HepG2 (cell line): Measurements from ENCODE around the gene DMGDH. TPM values are rescaled to one million over a fixed set of nuclear protein-coding genes. Genes with fewer than 3 reads are reported as not detected.

Experiments used
- AKAP8 ChIP-seq: sonication (generic); formaldehyde crosslinking; IDR thresholded peaks from 2 replicates; pipeline ENCODE4 v1.5.1; 2020; ENCODE audit warnings: mild to moderate bottlenecking, missing genetic modification reagents
- ARID2 ChIP-seq: sonication (generic); formaldehyde crosslinking; IDR thresholded peaks from 2 replicates; pipeline ENCODE4 v1.8.1; 2022; ENCODE audit warnings: mild to moderate bottlenecking, missing genetic modification reagents, borderline replicate concordance
- CBFB ChIP-seq: sonication (generic); formaldehyde crosslinking; IDR thresholded peaks from 2 replicates; pipeline ENCODE4 v1.4.0; 2020; ENCODE audit warnings: missing genetic modification reagents
- DR1 ChIP-seq: sonication (generic); formaldehyde crosslinking; IDR thresholded peaks from 2 replicates; pipeline ENCODE4 v1.8.0; 2021; ENCODE audit warnings: mild to moderate bottlenecking, missing genetic modification reagents, inconsistent platforms
- MAX ChIP-seq: IDR thresholded peaks from 2 replicates; pipeline ENCODE4 v1.6.1; 2012; ENCODE audit warnings: inconsistent platforms
- NR2F6 ChIP-seq, 2 experiments: IDR thresholded peaks; 2 replicates each; pipeline ENCODE4 v1.6.1; 2016; ENCODE audit warnings: antibody characterized with exemption in 1 of 2, mild to moderate bottlenecking in 1 of 2
- SATB2 ChIP-seq: sonication (generic); formaldehyde crosslinking; IDR thresholded peaks from 2 replicates; pipeline ENCODE4 v1.5.0; 2020; ENCODE audit warnings: missing genetic modification reagents
- SIN3B ChIP-seq: fragments of 150-350 bp; IDR thresholded peaks from 2 replicates; pipeline ENCODE4 v1.6.1; 2014; ENCODE audit warnings: low read length
- SP5 ChIP-seq: IDR thresholded peaks from 2 replicates; pipeline ENCODE4 v1.6.1; 2016; ENCODE audit warnings: low read depth, borderline replicate concordance
- TP53 ChIP-seq: sonication (generic); formaldehyde crosslinking; conservative IDR thresholded peaks from 2 replicates; pipeline ENCODE4 v1.4.0; 2020; ENCODE audit warnings: missing genetic modification reagents
- ZBTB3 ChIP-seq: sonication (generic); formaldehyde crosslinking; IDR thresholded peaks from 2 replicates; pipeline ENCODE4 v1.4.0; 2020; ENCODE audit warnings: low read depth, mild to moderate bottlenecking, moderate library complexity, missing genetic modification reagents, borderline replicate concordance
- ZFX ChIP-seq: sonication (generic); formaldehyde crosslinking; IDR thresholded peaks from 2 replicates; pipeline ENCODE4 v1.4.0; 2020; ENCODE audit warnings: mild to moderate bottlenecking, low read depth, missing genetic modification reagents, moderate library complexity
- ZNF33A ChIP-seq: sonication (generic); formaldehyde crosslinking; IDR thresholded peaks from 2 replicates; pipeline ENCODE4 v1.5.1; 2020; ENCODE audit warnings: missing genetic modification reagents, mild to moderate bottlenecking, moderate library complexity, borderline replicate concordance
- ZNF639 ChIP-seq: conservative IDR thresholded peaks from 2 replicates; pipeline ENCODE4 v1.6.1; 2018; ENCODE audit warnings: missing genetic modification reagents
- polyA plus RNA-seq, 8 experiments: library from polyadenylated mRNA; depleted of rRNA in 3 of 8; stranded (reverse) in 7 of 8; unstranded in 1 of 8; fragments of >200 nt; fragmentation: Illumina TruSeq in 4 of 8; extraction: Trizol in 4 of 8; gene quantifications; 2 replicates each; pipeline versions ENCODE4 v1.2.1 to v1.2.3, GENCODE V29; 2011 to 2016; ENCODE audit warnings: low read depth in 4 of 8, missing spikeins in 1 of 8, mixed read lengths in 1 of 8; ENCODE audit not compliant: insufficient read depth in 1 of 8
- total RNA-seq, 5 experiments: library from RNA; depleted of rRNA; stranded (reverse); fragments of >200 nt; fragmentation: Illumina TruSeq; extraction: Trizol; gene quantifications; 2 replicates each; pipeline ENCODE4 v1.2.3, GENCODE V29; 2016; ENCODE audit warnings: low read depth in 1 of 5
- TF ChIP-seq, protein P1 (sequence below): sonication (generic); formaldehyde crosslinking; conservative IDR thresholded peaks from 2 replicates; pipeline ENCODE4 v1.8.0; 2022; ENCODE audit warnings: mild to moderate bottlenecking, moderate library complexity, missing genetic modification reagents
- TF ChIP-seq, protein P2 (sequence below): sonication (generic); formaldehyde crosslinking; IDR thresholded peaks from 2 replicates; pipeline ENCODE4 v1.5.0; 2020; ENCODE audit warnings: missing genetic modification reagents
- TF ChIP-seq, protein P3 (sequence below): sonication (generic); formaldehyde crosslinking; IDR thresholded peaks from 2 replicates; pipeline ENCODE4 v1.4.0; 2020; ENCODE audit warnings: mild to moderate bottlenecking, missing genetic modification reagents

The DMGDH gene
- total and polyA plus RNA-seq, 2 of the 13 experiments (the other 11 are each of a cell fraction or from before 2014, with no cell fraction given) = 3.6 to 7.9 TPM

DNA sequence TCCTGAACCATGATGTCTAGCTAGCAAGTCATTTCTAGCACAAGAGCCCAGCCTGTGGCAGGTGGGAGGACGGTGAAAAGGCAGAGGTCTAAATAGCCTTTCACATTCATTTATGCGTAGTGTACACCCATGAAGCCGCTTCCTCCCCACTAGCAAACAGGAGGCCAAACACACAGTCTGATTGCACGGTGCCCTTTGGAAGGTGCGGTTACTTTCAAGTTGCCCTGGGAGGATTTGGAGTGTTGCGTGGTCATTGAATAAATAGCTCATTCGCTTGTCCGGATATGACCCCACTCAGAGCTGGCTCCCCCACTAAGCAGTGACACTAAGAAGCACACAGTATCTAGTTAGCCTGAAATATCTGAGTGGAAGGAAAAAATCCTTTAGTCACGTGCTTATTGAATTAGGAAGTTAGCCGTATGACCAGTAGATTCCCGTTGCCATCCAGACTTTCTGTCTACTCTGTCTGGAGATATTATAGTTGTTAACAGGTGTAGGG lies 83.7 kb downstream of the DMGDH start (continued):
- TF ChIP-seq ZNF639 (CRISPR knock-in tag) = peak; percentile 72
- TF ChIP-seq AKAP8 (CRISPR knock-in tag) = peak; percentile 83
- TF ChIP-seq, protein P1, sequence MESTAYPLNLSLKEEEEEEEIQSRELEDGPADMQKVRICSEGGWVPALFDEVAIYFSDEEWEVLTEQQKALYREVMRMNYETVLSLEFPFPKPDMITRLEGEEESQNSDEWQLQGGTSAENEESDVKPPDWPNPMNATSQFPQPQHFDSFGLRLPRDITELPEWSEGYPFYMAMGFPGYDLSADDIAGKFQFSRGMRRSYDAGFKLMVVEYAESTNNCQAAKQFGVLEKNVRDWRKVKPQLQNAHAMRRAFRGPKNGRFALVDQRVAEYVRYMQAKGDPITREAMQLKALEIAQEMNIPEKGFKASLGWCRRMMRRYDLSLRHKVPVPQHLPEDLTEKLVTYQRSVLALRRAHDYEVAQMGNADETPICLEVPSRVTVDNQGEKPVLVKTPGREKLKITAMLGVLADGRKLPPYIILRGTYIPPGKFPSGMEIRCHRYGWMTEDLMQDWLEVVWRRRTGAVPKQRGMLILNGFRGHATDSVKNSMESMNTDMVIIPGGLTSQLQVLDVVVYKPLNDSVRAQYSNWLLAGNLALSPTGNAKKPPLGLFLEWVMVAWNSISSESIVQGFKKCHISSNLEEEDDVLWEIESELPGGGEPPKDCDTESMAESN = peak; percentile 86
- peak; percentile 87; the same call in 1 of the 2 replicates for TF ChIP-seq SATB2 (CRISPR knock-in tag)
- peak; percentile 72; the same call in 1 of the 2 replicates for TF ChIP-seq TP53 (CRISPR knock-in tag)
- TF ChIP-seq DR1 (CRISPR knock-in tag) = peak; percentile 89
- 0 out of 2 replicates have a peak, but pooled peaks have one; percentile 36 for TF ChIP-seq ARID2 (CRISPR knock-in tag)
- peak; percentile 99 for TF ChIP-seq NR2F6 (IDR thresholded peaks at IDR 0.05)
- peak; percentile 99 for TF ChIP-seq NR2F6 (CRISPR knock-in tag; IDR thresholded peaks at IDR 0.05)
- TF ChIP-seq SIN3B = peak; percentile 34; the same call in 1 of the 2 replicates
- peak; percentile 82 for TF ChIP-seq MAX
- no peak for TF ChIP-seq ZBTB3 (CRISPR knock-in tag)
- no peak for TF ChIP-seq ZNF33A (CRISPR knock-in tag)
- TF ChIP-seq, protein P2, sequence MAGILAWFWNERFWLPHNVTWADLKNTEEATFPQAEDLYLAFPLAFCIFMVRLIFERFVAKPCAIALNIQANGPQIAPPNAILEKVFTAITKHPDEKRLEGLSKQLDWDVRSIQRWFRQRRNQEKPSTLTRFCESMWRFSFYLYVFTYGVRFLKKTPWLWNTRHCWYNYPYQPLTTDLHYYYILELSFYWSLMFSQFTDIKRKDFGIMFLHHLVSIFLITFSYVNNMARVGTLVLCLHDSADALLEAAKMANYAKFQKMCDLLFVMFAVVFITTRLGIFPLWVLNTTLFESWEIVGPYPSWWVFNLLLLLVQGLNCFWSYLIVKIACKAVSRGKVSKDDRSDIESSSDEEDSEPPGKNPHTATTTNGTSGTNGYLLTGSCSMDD = no peak
- peak; percentile 89 for TF ChIP-seq ZFX (CRISPR knock-in tag)
- TF ChIP-seq SP5 = peak; percentile 78; the same call in 1 of the 2 replicates
- peak; percentile 99 for TF ChIP-seq CBFB (CRISPR knock-in tag)
- TF ChIP-seq, protein P3, sequence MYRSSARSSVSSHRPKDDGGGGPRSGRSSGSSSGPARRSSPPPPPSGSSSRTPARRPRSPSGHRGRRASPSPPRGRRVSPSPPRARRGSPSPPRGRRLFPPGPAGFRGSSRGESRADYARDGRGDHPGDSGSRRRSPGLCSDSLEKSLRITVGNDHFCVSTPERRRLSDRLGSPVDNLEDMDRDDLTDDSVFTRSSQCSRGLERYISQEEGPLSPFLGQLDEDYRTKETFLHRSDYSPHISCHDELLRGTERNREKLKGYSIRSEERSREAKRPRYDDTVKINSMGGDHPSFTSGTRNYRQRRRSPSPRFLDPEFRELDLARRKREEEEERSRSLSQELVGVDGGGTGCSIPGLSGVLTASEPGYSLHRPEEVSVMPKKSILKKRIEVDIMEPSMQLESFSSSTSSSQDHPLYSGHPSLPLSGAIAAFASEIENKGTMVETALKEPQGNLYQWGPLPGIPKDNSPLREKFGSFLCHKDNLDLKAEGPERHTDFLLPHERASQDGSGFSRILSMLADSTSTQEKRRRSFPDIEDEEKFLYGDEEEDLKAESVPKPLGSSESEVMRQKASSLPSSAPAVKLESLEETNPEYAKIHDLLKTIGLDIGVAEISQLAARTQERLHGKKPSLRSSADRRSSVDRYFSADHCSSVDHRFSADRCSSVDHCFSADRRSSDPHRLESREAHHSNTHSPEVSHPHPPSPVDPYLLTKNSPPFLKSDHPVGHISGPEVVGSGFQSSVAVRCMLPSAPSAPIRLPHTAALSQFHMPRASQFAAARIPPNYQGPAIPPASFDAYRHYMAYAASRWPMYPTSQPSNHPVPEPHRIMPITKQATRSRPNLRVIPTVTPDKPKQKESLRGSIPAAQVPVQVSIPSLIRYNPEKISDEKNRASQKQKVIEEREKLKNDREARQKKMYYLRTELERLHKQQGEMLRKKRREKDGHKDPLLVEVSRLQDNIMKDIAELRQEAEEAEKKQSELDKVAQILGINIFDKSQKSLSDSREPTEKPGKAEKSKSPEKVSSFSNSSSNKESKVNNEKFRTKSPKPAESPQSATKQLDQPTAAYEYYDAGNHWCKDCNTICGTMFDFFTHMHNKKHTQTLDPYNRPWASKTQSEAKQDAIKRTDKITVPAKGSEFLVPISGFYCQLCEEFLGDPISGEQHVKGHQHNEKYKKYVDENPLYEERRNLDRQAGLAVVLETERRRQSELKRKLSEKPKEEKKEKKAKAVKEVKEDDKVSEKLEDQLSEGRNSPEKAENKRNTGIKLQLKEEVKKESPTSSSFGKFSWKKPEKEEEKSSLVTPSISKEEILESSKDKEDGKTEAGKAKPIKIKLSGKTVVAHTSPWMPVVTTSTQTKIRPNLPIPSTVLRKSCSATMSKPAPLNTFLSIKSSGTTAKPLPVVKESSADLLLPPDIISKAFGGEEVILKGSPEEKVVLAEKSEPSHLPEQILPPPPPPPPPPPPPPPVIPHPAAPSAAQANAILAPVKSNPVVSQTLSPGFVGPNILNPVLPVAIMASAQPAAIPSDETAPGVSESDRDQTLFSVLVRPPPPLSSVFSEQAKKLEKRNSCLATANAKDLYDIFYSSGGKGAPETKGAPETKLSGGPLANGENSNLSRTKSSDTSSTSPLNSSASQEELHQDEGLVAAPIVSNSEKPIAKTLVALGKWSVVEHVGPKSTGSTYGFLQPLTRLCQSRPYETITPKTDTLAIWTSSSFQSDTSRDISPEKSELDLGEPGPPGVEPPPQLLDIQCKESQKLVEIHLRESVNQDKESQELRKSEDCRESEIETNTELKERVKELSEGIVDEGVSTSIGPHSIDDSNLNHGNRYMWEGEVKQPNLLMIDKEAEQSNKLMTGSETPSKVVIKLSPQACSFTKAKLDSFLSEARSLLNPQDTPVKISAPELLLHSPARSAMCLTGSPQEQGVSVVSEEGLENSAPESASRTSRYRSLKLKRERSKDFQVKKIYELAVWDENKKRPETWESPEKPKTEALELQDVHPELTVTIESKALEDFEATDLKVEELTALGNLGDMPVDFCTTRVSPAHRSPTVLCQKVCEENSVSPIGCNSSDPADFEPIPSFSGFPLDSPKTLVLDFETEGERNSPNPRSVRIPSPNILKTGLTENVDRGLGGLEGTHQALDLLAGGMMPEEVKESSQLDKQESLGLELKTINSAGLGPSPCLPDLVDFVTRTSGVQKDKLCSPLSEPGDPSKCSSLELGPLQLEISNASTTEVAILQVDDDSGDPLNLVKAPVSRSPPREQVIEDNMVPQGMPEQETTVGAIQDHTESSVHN (CRISPR knock-in tag) = peak; percentile 97
